ENCODE measurements around the gene MYO3A.

DNA sequence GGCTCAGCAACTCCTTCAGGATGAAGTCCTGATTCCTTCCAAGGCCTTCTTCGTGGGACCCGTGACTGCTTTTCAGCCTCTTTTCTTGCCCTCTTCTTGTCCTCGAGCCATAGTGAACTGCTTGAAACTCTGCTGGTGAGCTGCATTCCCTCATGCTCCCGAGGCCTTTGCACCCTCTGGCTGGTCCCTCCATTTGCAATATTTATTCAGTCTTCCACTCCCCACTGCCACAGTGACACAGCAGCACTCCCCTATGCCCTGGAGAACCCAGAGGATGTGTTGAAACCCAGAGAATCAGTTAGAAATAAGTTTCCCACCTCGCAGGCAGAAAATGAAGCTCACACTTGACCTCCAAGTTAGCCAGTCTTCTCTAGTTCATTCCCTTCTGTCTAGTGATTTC lies 260.2 kb downstream of the MYO3A start:
- no peak for TF ChIP-seq POLR2AphosphoS5 (IDR thresholded peaks at IDR 0.05; ENCODE audit: borderline replicate concordance, low read depth, low read length)
- TF ChIP-seq EZH2 (IDR thresholded peaks at IDR 0.05) = no peak

Measured in SK-N-MC (cell line).